ELF-1 (cell line): ENCODE results near the gene GPR155.
"Not testable (repeated sequence)": the region's sequence is repeated elsewhere in the genome, so short reads cannot be mapped to it uniquely, and the experiment has no call there.

Experiments used
- DNase-seq: peaks from one replicate; pipeline ENCODE4 v3.0.0-alpha.2; 2016; ENCODE audit warnings: low read depth, low spot score

Gene GPR155

DNA sequence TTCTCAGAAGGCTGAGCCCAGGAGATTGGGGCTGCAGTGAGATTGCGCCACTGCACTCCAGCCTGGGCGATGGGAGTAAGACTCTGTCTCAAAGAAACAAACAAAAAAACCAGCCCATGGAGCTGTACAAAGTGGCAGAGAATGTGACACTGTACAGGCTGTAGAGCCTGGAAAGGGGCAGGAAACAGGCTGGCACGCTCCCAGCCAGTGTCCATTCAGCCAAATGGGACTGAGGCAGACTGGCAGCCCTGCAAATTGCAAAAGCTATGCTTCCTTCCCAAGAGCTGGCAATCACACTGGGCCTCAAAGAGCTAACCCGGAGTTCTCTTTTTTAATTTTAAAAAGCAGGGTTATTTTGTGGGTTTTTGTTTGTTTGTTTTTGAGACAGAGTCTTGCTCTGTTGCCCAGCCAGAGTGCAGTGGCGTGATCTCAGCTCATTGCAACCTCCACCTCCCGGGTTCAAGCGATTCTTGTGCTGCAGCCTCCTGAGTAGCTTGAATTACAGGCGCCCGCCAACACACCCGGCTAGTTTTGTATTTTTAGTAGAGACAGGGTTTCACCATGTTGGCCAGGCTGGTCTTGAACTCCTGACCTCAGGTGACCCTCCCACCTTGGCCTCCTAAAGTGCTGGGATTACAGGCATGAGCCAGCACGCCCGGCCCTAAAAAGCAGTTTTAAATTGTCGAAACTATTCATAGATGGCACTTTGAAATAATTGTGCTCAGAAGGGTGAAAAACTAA is 48.5 kb downstream of the GPR155 start:
- DNase-seq: no peak

DNA sequence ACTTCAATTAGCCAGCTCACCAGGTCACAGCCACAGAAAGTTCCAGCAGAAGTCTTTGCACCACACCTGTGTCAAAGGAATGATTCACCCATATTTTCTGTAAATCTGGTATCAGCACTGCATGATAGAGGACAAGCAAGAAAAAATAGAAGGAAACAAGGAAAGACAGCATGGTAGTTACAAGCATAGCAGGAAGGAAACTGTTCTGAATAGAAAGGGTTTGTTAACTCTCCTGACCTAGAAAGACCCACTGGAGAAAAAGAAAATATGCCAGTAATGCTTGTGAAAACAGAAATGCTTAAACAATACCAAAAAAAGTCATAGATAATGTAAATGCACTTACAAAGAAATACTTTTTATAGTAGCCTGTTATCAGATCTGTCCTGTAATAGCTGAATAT is 50.5 kb downstream of the GPR155 start:
- no peak for DNase-seq

DNA sequence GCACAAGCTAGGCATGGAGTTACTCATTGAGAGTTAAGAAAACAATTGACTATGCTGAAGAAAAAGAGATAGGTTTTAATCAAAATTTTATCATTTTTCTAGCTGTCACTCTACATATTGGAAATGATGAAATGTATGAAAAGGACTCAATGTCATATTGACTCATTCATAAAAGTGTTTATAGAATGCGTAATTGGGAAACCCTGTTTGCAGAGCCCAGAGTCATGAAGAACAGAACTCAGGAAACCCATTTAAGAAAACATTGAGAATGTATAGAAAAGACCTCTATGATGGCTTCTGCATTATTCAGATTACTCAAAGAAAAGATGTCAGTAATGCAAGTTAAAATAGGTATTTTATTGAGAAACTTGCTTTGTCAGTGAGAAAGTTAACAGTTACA is 54.9 kb downstream of the GPR155 start:
- no peak for DNase-seq

DNA sequence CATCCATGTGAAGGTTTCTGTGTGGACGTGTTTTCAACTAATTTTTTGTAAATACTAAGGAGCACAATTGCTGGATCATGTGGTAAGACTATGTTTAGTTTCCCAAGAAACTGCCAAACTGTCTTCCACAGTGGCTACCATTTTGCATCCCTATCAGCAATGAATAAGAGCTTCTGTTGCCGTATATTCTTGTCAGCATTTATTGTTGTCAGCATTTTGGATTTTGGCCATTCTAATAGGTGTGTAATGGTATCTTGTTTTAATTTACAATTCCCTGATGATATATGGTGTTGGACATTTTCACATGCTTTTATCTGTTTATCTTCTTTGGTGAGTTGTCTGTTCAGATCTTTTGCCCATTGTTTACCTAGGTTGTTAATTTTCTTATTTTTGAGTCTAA is 56.8 kb downstream of the GPR155 start:
- no peak for DNase-seq

DNA sequence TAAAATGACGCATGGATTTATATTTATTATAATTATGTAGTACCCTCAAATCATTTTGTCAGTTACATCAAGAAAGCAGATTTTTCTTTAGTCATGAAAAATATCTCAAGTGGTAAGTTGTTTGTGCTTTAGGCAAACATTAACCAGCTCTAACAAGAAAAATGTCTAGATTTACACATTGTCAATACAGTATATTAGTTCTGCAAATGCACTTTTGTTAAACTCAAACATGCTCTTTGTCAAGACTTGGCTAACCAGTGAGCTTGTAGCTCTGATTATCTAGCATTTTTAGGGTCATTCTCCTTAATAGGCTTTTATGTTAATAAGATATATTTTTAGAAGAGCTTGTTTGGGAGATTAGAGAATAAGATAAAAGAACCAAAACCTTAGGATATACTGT is 58.6 kb downstream of the GPR155 start:
- no peak for DNase-seq

DNA sequence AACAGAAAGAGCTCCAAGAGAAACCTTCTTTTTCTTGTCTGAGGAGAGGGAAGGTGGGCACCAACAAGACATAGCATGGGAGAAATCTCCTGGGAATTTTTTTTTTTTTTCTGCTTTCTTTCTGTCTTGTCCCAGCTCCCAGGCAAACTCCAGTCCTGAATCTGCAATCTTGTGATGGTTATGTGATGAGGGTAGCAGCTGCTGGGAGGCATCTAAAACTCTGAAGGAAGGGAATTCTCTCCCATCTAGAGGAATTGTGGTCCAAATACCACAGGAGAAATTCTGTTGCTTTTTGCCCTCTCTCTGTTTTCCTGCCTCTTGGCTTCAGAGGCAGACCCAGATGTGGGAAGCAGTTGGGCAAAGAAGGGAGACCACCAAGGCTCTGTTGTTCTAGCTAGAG is 74.6 kb downstream of the GPR155 start:
- no peak for DNase-seq

DNA sequence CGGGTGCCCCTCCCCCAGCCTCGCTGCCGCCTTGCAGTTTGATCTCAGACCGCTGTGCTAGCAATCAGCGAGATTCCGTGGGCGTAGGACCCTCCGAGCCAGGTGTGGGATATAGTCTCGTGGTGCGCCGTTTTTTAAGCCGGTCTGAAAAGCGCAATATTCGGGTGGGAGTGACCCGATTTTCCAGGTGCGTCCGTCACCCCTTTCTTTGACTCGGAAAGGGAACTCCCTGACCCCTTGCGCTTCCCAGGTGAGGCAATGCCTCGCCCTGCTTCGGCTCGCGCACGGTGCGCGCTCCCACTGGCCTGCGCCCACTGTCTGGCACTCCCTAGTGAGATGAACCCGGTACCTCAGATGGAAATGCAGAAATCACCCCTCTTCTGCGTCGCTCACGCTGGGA is 76.8 kb downstream of the GPR155 start:
- DNase-seq: not testable (repeated sequence)

DNA sequence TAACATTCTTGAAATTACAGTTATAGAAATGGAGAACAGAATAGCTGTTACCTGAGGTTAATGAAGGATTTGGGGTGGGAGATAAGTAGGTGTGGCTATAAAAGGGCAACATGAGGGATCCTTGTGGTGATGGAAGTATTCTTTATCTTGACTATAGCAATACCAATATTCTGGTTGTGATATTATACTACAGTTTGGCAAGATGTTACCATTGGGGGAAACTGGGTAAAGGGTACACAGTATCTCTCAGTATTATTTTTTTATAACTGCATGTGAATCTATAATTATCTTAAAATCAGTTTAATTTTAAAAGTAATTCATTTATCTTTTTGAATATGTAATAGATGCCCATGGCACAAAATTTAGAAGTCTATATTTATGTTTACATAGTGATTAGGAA is 83.2 kb downstream of the GPR155 start:
- DNase-seq: no peak

DNA sequence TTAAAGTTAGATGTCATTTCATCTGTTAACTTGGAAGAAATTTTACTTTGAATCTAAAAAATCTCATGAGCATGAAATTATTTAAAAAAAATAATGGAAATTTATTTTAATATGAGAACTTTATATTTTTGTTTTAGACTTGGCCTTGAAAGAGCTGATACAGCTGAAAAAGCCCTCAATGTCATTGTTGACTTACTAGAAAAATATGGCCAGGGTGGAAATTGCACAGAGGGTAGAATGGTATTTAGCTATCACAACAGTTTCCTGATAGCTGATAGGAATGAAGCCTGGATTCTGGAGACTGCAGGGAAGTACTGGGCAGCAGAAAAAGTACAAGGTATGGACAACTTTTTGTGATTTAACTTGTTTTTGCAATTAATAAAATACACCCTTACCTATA is 86.0 kb downstream of the GPR155 start:
- no peak for DNase-seq

DNA sequence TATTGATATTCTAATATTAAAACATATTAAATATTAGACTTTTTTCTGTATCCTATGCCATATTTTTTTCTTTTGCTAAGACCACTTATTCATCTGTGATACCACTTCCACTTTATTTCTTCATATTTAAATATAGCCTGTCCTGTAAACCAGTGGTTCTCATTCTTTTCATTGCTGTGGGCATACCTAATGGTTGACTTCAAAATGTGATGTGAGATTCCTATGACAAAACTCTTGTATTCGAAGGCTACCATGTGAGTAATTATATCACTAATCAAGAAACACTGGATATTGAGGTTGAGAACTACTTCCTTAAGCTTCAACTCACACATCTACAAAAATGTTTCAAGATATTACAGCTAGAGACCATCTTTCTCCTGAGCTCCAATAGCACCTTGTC is 87.7 kb downstream of the GPR155 start:
- DNase-seq: no peak

DNA sequence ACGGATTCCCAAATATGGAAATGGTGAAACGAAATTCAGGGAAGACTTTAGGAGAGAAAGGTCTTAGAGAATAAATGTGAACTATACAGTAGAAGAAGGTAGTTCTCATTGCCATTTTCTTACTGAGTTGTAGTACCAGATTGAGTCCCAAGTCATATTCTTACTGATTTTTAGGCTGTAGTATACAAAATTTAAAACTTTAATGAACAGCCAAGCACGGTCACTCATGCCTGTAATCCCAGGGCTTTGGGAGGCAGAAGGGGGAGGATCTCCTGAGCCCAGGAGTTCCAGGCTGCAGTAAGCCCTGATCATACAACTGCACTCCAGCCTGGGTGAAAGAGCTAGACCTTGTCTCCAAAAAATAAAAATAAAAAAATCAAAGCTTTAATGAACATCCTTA is 89.1 kb downstream of the GPR155 start:
- no peak for DNase-seq

DNA sequence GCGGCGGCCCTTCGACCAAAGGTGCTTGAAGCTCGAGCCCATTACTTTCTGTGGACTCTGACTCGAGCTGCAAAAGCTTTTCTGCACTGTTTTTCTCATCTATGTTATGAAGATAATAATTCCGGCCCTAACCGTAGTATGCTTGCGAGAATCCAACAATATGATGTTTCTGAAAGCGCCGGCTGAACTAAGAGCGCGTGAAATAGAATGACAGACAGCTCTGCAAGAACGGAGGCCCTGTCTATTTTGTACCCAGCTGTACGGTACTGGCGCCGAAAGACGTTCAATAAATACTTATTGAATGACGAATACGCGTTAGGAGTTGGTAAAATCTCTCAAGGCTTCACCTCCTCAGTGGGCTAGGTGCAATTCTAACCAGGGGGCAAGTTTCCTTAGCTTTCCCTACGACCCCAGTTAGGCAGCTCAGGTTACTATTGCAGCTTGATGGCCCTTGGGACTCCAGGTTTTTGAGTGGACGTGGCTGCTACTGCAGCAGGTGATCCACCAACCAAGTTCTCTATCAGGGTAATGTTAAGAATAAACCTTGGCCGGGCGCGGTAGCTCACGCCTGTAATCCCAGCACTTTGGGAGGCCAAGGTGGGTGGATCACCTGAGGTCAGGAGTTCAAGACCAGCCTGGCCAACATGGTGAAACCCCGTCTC is 90.7 kb downstream of the GPR155 start:
- DNase-seq: no peak

DNA sequence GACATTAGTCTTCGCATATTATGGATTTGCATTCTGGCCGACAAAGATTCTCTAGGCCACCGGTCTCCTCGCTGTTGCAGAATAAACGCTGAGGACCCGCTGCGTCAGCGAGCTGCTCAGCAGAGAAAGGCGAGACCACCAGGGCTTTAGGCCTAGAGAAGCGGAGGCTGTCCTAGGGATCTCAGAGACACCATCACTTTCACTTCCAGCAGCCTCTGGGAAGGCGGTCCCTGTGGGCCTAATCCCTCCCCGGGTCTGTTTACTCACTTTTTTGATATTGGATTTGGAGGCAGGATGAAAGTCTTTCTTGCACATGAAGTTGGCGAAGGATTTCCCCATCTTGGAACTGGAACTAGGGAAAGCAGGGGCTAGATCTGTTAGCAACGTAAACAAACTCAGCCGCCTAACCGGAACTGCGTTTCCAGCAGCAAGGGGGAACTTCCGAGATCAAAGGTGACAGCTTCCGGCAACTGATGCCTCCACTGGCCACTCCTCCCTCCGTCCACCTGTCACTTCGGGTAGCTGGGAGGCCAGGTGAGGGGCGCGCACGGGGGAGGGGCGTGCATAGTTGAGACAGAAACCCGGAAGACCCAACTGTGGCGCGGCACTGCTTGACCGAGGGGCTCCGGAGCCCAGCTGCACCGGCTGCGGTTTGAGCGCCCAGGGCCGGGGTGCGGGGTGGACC is 91.4 kb downstream of the GPR155 start, which contains the start of gene SCRN3:
Gene SCRN3, plus strand, starts transcription at position 447 of the 685 bp plus-strand sequence. CDS start 2,554 bp downstream, outside the sequence.
- peak; percentile 94 for DNase-seq

DNA sequence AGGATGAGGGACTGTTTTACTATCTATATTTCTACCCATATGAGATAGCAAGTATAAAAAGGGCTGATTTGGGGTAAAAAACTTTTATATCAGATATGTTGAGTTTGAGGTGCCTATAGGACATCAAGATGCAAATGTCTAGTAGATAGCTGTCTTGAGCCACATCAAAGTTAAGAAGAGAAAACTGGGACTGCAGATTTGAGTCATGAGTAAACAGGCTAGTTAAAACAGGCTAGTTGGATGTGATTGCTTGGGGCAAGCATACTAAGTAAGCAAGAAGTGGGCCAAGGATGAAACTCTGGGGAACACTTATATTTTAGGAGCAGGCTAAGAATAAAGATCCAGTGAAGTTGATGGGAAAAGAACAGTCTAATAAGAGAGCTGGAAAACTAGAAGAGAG is 94.1 kb downstream of the GPR155 start:
- DNase-seq: no peak

DNA sequence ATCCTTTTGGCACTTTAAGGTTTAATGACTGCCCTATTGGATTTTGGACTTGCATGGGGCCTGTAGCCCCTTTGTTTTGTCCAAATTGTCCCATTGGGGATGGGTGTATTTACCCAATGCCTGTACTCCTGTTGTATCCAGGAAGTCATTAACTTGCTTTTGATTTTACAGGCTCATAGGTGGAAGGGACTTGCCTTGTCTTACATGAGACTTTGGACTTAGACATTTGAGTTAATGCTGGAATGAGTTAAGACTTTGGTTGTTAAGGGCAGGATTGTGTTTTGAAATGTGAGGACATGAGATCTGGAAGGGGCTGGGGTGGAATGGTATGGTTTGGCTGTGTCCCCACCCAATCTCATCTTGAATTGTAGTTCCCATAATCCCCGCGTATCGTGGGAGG is 96.5 kb downstream of the GPR155 start:
- DNase-seq: not testable (repeated sequence)

DNA sequence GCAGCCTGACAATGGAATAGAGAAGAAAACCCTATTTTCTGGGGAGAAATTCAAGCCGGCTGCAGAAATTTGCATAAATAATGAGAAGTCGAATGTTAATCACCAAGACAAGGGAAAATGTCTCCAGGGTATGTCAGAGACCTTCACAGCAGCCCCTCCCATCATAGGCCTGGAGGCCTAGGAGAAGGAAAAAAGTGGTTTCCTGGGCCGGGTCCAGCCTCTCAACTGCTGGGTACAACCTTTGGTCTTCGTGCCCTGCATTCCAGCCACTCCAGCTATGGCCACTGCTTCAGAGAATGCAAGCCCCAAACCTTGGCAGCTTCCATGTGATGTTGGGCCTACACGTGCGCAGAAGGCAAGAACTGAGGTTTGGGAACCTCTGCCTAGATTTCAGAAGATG is 97.3 kb downstream of the GPR155 start:
- DNase-seq: peak; percentile 6

DNA sequence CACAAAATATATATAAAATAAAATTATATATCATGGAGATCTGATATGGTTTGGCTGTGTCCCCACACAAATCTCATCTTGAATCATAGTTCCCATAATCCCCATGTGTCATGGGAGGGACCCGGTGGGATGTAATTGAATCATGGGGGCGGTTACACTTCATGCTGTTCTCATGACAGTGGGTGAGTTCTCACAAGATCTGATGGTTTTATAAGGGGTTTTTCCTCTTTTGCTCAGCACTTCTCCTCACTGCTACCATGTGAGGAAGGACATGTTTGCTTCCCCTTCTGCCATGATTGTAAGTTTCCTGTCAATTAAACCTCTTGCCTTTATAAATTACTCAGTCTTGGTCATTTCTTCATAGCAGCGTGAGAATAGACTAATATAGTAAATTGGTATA is 98.1 kb downstream of the GPR155 start:
- not testable (repeated sequence) for DNase-seq

DNA sequence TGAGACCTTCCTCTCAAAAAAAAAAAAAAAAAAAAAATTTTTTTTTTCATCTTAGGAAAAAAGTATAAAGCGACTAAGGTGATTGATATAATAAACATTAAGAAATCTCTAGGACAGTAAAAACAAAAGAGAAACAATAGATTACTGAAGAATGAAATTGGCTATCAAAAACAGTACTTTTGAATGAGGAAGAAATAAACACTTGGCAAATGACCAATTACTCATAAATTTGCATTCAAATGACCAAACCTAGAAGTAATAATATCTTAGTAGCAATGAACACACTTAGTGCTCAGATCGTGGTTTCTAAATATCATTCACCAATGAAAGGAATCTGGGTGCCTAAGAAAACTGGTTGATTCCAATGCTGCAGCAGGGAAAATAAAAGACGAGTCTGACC is 101.6 kb downstream of the GPR155 start:
- DNase-seq: no peak

DNA sequence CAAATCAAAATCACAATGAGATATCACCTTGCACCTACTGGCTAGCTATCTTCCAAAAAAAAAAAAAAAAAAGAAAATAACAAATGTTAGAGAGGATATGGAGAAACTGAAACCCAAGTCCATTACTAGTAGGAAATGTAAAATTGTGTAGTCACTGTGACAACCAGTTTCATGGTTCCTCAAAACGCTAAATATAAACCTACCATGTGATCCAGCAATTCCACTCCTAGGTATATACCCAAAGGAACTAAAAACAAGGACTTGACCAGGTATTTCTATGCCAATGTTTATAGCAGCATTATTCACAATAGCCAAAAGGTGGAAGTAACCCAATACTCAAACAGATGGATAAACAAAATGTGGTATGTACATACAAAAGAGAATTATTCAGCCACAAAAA is 103.0 kb downstream of the GPR155 start:
- no peak for DNase-seq
